ENCODE data around the gene NCAPG2. TPM values are rescaled to one million over a fixed set of nuclear protein-coding genes. Genes with fewer than 3 reads are reported as not detected.
A peak's percentile ranks its signal among the peaks of the same experiment; 100 is the strongest.
"Not testable (repeated sequence)": the region's sequence is repeated elsewhere in the genome, so short reads cannot be mapped to it uniquely, and the experiment has no call there.

NCAPG2 gene
- total and polyA plus RNA-seq, 2 of the 13 experiments (the other 11 are each of a cell fraction or from before 2014, with no cell fraction given) = 15.1 to 30.7 TPM

DNA sequence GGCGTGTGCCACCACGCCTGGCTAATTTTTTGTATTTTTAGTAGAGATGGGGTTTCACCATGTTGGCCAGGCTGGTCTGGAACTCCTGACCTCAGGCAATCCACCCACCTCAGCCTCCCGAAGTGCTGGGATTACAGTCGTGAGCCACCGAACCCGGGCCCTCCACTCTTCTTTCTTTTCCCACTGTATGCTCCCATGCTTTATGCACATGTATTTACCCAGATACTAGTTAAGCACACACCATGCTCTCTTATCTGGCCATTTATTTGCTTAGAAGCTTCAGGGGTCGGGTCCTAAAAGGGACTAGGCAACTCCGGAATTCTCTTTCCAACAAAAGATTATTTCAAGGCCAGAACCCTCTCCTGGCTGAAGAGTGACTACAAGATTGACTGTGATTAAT lies 78.3 kb downstream of the NCAPG2 start (continued):
- 0 out of 2 replicates have a peak, but pooled peaks have one; percentile 24 for TF ChIP-seq CREM (IDR thresholded peaks at IDR 0.05)
- TF ChIP-seq CREM (CRISPR knock-in tag; IDR thresholded peaks at IDR 0.05); FOXA1 (IDR thresholded peaks at IDR 0.05): not testable (repeated sequence)
- peak; percentile 64 for TF ChIP-seq FOXA1 (CRISPR knock-in tag; IDR thresholded peaks at IDR 0.05)
- peak; percentile 38 for TF ChIP-seq NR2F6 (IDR thresholded peaks at IDR 0.05)
- TF ChIP-seq NR2F6 (CRISPR knock-in tag; IDR thresholded peaks at IDR 0.05) = 0 out of 2 replicates have a peak, but pooled peaks have one; percentile 22
- TF ChIP-seq MYC (CRISPR knock-in tag; IDR thresholded peaks at IDR 0.05; ENCODE audit: borderline replicate concordance) = 0 out of 2 replicates have a peak, but pooled peaks have one; percentile 22
- 0 out of 2 replicates have a peak, but pooled peaks have one; percentile 15 for TF ChIP-seq ZNF644 (CRISPR knock-in tag; IDR thresholded peaks at IDR 0.05; ENCODE audit: low read depth)
- peak; percentile 66 for TF ChIP-seq TCF7 (IDR thresholded peaks at IDR 0.05; ENCODE audit: low read depth)
- TF ChIP-seq THAP11 (CRISPR knock-in tag; IDR thresholded peaks at IDR 0.05) = 0 out of 2 replicates have a peak, but pooled peaks have one; percentile 26
- 0 out of 2 replicates have a peak, but pooled peaks have one; percentile 30 for TF ChIP-seq ZNF878 (CRISPR knock-in tag; IDR thresholded peaks at IDR 0.05)
- TF ChIP-seq ZKSCAN8 (CRISPR knock-in tag; IDR thresholded peaks at IDR 0.05; ENCODE audit: borderline replicate concordance) = 0 out of 2 replicates have a peak, but pooled peaks have one; percentile 31
- TF ChIP-seq, protein P1, sequence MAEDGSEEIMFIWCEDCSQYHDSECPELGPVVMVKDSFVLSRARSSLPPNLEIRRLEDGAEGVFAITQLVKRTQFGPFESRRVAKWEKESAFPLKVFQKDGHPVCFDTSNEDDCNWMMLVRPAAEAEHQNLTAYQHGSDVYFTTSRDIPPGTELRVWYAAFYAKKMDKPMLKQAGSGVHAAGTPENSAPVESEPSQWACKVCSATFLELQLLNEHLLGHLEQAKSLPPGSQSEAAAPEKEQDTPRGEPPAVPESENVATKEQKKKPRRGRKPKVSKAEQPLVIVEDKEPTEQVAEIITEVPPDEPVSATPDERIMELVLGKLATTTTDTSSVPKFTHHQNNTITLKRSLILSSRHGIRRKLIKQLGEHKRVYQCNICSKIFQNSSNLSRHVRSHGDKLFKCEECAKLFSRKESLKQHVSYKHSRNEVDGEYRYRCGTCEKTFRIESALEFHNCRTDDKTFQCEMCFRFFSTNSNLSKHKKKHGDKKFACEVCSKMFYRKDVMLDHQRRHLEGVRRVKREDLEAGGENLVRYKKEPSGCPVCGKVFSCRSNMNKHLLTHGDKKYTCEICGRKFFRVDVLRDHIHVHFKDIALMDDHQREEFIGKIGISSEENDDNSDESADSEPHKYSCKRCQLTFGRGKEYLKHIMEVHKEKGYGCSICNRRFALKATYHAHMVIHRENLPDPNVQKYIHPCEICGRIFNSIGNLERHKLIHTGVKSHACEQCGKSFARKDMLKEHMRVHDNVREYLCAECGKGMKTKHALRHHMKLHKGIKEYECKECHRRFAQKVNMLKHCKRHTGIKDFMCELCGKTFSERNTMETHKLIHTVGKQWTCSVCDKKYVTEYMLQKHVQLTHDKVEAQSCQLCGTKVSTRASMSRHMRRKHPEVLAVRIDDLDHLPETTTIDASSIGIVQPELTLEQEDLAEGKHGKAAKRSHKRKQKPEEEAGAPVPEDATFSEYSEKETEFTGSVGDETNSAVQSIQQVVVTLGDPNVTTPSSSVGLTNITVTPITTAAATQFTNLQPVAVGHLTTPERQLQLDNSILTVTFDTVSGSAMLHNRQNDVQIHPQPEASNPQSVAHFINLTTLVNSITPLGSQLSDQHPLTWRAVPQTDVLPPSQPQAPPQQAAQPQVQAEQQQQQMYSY (CRISPR knock-in tag; IDR thresholded peaks at IDR 0.05) = 0 out of 2 replicates have a peak, but pooled peaks have one; percentile 17
- TF ChIP-seq GFI1 (CRISPR knock-in tag; IDR thresholded peaks at IDR 0.05; ENCODE audit: borderline replicate concordance) = peak; percentile 61; the same call in 1 of the 2 replicates
- TF ChIP-seq ZNF580 (CRISPR knock-in tag; IDR thresholded peaks at IDR 0.05; ENCODE audit: borderline replicate concordance, low read depth) = 0 out of 2 replicates have a peak, but pooled peaks have one; percentile 28
- TF ChIP-seq PITX1 (CRISPR knock-in tag; IDR thresholded peaks at IDR 0.05) = peak; percentile 69
- 0 out of 2 replicates have a peak, but pooled peaks have one; percentile 26 for TF ChIP-seq KDM1A (CRISPR knock-in tag; IDR thresholded peaks at IDR 0.05)
- TF ChIP-seq, protein P2, sequence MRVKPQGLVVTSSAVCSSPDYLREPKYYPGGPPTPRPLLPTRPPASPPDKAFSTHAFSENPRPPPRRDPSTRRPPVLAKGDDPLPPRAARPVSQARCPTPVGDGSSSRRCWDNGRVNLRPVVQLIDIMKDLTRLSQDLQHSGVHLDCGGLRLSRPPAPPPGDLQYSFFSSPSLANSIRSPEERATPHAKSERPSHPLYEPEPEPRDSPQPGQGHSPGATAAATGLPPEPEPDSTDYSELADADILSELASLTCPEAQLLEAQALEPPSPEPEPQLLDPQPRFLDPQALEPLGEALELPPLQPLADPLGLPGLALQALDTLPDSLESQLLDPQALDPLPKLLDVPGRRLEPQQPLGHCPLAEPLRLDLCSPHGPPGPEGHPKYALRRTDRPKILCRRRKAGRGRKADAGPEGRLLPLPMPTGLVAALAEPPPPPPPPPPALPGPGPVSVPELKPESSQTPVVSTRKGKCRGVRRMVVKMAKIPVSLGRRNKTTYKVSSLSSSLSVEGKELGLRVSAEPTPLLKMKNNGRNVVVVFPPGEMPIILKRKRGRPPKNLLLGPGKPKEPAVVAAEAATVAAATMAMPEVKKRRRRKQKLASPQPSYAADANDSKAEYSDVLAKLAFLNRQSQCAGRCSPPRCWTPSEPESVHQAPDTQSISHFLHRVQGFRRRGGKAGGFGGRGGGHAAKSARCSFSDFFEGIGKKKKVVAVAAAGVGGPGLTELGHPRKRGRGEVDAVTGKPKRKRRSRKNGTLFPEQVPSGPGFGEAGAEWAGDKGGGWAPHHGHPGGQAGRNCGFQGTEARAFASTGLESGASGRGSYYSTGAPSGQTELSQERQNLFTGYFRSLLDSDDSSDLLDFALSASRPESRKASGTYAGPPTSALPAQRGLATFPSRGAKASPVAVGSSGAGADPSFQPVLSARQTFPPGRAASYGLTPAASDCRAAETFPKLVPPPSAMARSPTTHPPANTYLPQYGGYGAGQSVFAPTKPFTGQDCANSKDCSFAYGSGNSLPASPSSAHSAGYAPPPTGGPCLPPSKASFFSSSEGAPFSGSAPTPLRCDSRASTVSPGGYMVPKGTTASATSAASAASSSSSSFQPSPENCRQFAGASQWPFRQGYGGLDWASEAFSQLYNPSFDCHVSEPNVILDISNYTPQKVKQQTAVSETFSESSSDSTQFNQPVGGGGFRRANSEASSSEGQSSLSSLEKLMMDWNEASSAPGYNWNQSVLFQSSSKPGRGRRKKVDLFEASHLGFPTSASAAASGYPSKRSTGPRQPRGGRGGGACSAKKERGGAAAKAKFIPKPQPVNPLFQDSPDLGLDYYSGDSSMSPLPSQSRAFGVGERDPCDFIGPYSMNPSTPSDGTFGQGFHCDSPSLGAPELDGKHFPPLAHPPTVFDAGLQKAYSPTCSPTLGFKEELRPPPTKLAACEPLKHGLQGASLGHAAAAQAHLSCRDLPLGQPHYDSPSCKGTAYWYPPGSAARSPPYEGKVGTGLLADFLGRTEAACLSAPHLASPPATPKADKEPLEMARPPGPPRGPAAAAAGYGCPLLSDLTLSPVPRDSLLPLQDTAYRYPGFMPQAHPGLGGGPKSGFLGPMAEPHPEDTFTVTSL (CRISPR knock-in tag; IDR thresholded peaks at IDR 0.05; ENCODE audit: borderline replicate concordance) = peak; percentile 73; the same call in 1 of the 2 replicates
- TF ChIP-seq, protein P3, sequence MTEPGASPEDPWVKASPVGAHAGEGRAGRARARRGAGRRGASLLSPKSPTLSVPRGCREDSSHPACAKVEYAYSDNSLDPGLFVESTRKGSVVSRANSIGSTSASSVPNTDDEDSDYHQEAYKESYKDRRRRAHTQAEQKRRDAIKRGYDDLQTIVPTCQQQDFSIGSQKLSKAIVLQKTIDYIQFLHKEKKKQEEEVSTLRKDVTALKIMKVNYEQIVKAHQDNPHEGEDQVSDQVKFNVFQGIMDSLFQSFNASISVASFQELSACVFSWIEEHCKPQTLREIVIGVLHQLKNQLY (CRISPR knock-in tag; IDR thresholded peaks at IDR 0.05) = peak; percentile 96
- TF ChIP-seq ETV5 (CRISPR knock-in tag; IDR thresholded peaks at IDR 0.05; ENCODE audit: borderline replicate concordance) = peak; percentile 28; the same call in 1 of the 2 replicates
- TF ChIP-seq ZSCAN9 (CRISPR knock-in tag; IDR thresholded peaks at IDR 0.05; ENCODE audit: borderline replicate concordance) = 0 out of 2 replicates have a peak, but pooled peaks have one; percentile 24
- TF ChIP-seq PPARG (CRISPR knock-in tag; conservative IDR thresholded peaks at IDR 0.05) = 0 out of 2 replicates have a peak, but pooled peaks have one; percentile 14
- TF ChIP-seq ZNF331 (CRISPR knock-in tag; IDR thresholded peaks at IDR 0.05) = 0 out of 2 replicates have a peak, but pooled peaks have one; percentile 25

Data from HepG2 (cell line).